Measurements from ENCODE around the gene EPRS1. TPM values are rescaled to one million over a fixed set of nuclear protein-coding genes. Genes with fewer than 3 reads are reported as not detected.

EPRS1 gene
- total RNA-seq (2021) = 158 and 182 TPM in 2 replicates
- Bru-seq, nascent RNA = percentile 94 among the genes with signal in this experiment
- BruChase-seq, experiment 1, labeled RNA remaining after a 2-hour chase = percentile 86 among the genes with signal in this experiment
- BruChase-seq, experiment 2, labeled RNA remaining after a 6-hour chase = percentile 93 among the genes with signal in this experiment
- long read RNA-seq, full-length matches to known transcripts = 154 of 227 reads
- long read RNA-seq, partial matches to known transcripts = 21 of 227 reads
- long read RNA-seq, other reads (novel, unspliced or antisense) = 52 of 227 reads

- H3F3A ChIP-seq (ENCODE audit: insufficient read depth, low read depth) = peaks cover 11% of the 10 kb centered on the region
- H3K4me3 ChIP-seq = peak within 1 kb of the TSS; percentile 95
- peak within 1 kb of the TSS; percentile 99 for H2AFZ ChIP-seq
- 0 out of 2 replicates have a peak, but pooled peaks cover 3% of the 10 kb centered on the region for H3K36me3 ChIP-seq (ENCODE audit: low read depth)
- DNase-seq = peak; percentile 94 to 97
- peaks cover 25% of the 10 kb centered on the region for H3K4me1 ChIP-seq (replicated peaks; ENCODE audit: insufficient read depth)
- TSS peak; percentile 62 for BruUV-seq (replicated peaks)
- intact Hi-C loops (cut with micrococcal nuclease; ENCODE audit: unreplicated experiment) = loop anchor here (1.0 to 10.0 kb wide), 3 partner anchors 43 to 749 kb away; partner anchors contain the start of genes BPNT1 and IARS2
- no peaks in the 10 kb centered on the region for H3K9me3 ChIP-seq (ENCODE audit: insufficient read depth, low read depth)
- H3K27me3 ChIP-seq (ENCODE audit: insufficient read depth, low read depth) = no peaks in the 10 kb centered on the region
- TF ChIP-seq EZH2 (IDR thresholded peaks at IDR 0.05; ENCODE audit: low read depth) = no peak
- TF ChIP-seq, protein P1, sequence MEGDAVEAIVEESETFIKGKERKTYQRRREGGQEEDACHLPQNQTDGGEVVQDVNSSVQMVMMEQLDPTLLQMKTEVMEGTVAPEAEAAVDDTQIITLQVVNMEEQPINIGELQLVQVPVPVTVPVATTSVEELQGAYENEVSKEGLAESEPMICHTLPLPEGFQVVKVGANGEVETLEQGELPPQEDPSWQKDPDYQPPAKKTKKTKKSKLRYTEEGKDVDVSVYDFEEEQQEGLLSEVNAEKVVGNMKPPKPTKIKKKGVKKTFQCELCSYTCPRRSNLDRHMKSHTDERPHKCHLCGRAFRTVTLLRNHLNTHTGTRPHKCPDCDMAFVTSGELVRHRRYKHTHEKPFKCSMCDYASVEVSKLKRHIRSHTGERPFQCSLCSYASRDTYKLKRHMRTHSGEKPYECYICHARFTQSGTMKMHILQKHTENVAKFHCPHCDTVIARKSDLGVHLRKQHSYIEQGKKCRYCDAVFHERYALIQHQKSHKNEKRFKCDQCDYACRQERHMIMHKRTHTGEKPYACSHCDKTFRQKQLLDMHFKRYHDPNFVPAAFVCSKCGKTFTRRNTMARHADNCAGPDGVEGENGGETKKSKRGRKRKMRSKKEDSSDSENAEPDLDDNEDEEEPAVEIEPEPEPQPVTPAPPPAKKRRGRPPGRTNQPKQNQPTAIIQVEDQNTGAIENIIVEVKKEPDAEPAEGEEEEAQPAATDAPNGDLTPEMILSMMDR (conservative IDR thresholded peaks at IDR 0.05) = peak; percentile 64
- H3K4me2 ChIP-seq = peak within 1 kb of the TSS; percentile 83
- H3K9me2 ChIP-seq (ENCODE audit: insufficient read depth) = no peaks in the 10 kb centered on the region
- ChIA-PET CTCF (interaction anchor here (0.7 kb wide), 1 partner anchor 19 kb away, joined by 3 read pairs; no protein-coding TSS in a partner anchor), POLR2A (ENCODE audit: unreplicated experiment) (interaction anchor here (0.6 kb wide), 1 partner anchor 48 kb away, joined by 3 read pairs; no protein-coding TSS in a partner anchor)
- peaks cover 27% of the 10 kb centered on the region for H4K20me1 ChIP-seq (ENCODE audit: insufficient read depth)
- H3K79me2 ChIP-seq (ENCODE audit: low read depth) = peaks cover 48% of the 10 kb centered on the region
- peak within 1 kb of the TSS; percentile 87 for H3K27ac ChIP-seq
Observed at GRCh38 chr1:220046052-220046930, at the start of gene EPRS1. TSS of gene EPRS1 (minus strand) at chr1:220046505. CDS start at chr1:220046388, 117 bp downstream.

GRCh38 chr1:220094016-220094911 lies 48.0 kb upstream of the EPRS1 start, which contains the start of gene IARS2:
TSS of gene IARS2 (plus strand) at chr1:220094132. CDS start at chr1:220094217, 85 bp downstream.
- CTCF ChIA-PET = interaction anchor here (0.6 kb wide), 1 partner anchor 47 kb away, joined by 8 read pairs; no protein-coding TSS in a partner anchor
- H3F3A ChIP-seq (ENCODE audit: insufficient read depth, low read depth) = peaks cover 10% of the 10 kb centered on the region; the same call in 1 of the 2 replicates
- H3K4me1 ChIP-seq (replicated peaks; ENCODE audit: insufficient read depth) = peaks cover 10% of the 10 kb centered on the region
- peaks cover 21% of the 10 kb centered on the region for H3K79me2 ChIP-seq (ENCODE audit: low read depth)
- peak within 1 kb of the TSS; percentile 37 for H3K27ac ChIP-seq
- no peak for TF ChIP-seq EZH2 (IDR thresholded peaks at IDR 0.05; ENCODE audit: low read depth)
- TF ChIP-seq, protein P1 (conservative IDR thresholded peaks at IDR 0.05) = no peak
- POLR2A ChIA-PET (ENCODE audit: unreplicated experiment) = interaction anchor here (0.6 to 0.7 kb wide), 2 partner anchors 48 to 890 kb away, joined by 3 to 5 read pairs; partner anchors contain the start of gene EPRS1
- H4K20me1 ChIP-seq (ENCODE audit: insufficient read depth) = peaks cover 8% of the 10 kb centered on the region; the same call in 1 of the 2 replicates
- intact Hi-C loops (cut with micrococcal nuclease; ENCODE audit: unreplicated experiment) = loop anchor here (1.0 kb wide), 1 partner anchor 48 kb away; the partner anchor contains the start of gene EPRS1
- no peaks in the 10 kb centered on the region for H3K9me2 ChIP-seq (ENCODE audit: insufficient read depth)
- peak within 1 kb of the TSS; percentile 66 for H3K4me3 ChIP-seq
- peak; percentile 71 to 94 for DNase-seq
- peak within 1 kb of the TSS; percentile 91 for H2AFZ ChIP-seq
- H3K9me3 ChIP-seq (ENCODE audit: insufficient read depth, low read depth) = no peaks in the 10 kb centered on the region
- BruUV-seq (replicated peaks) = TSS peak; percentile 42
- peak within 1 kb of the TSS; percentile 73 for H3K4me2 ChIP-seq
- no peaks in the 10 kb centered on the region for H3K27me3 ChIP-seq (ENCODE audit: insufficient read depth, low read depth)
- H3K36me3 ChIP-seq (ENCODE audit: low read depth) = peaks cover 6% of the 10 kb centered on the region
